SK-N-MC (cell line): ENCODE measurements around the gene LIN7A.

Experiments used
- EZH2 ChIP-seq: fragments of 200-600 bp; sonication (generic); IDR thresholded peaks from one replicate; pipeline ENCODE4 v1.6.1; 2017; ENCODE audit warnings: antibody characterized with exemption
- FOXP2 ChIP-seq: optimal IDR thresholded peaks from 2 replicates; pipeline ENCODE3; 2011; ENCODE audit warnings: mild to moderate bottlenecking, moderate library complexity; ENCODE audit not compliant: insufficient read depth; ENCODE audit errors: extremely low read length, control extremely low read depth
- POLR2AphosphoS5 ChIP-seq: IDR thresholded peaks from 2 replicates; pipeline ENCODE4 v1.6.1; 2012; ENCODE audit warnings: mild to moderate bottlenecking, low read depth, low read length, borderline replicate concordance

DNA sequence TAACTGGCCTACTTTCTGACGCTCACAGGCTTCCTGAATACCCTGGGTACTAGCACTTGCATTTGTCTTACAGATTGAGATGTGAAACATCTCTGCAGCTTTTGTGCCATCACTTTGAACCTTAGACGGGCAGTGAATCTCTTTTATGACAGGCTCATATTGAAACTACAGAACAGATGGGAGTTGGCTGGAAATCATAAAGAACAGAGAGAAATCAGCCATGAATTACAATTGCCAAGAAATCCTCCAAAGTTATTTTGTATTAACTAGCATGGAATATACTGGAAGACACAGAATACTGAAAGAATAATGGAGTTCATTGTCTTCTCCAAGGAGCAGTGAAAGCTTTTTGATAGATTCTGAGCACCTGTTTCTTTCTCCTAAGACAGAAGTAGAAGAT, 188.3 kb downstream of the LIN7A start:
- TF ChIP-seq POLR2AphosphoS5 (no peak), EZH2 (no peak), FOXP2 (no peak)
